HL-60/S4 treated with retinoic acid at 250 ng/mL for 4 days and 3 days (cell line): Measurements from ENCODE around the gene NACAD.

Experiments
- in situ Hi-C: fragments of 300-500 bp; cut with MboI; formaldehyde crosslinking; loops from 2 replicates; pipeline ENCODE4 v1.7.0; 2022; ENCODE audit warnings: low sequenced_read_pairs

NACAD gene

DNA sequence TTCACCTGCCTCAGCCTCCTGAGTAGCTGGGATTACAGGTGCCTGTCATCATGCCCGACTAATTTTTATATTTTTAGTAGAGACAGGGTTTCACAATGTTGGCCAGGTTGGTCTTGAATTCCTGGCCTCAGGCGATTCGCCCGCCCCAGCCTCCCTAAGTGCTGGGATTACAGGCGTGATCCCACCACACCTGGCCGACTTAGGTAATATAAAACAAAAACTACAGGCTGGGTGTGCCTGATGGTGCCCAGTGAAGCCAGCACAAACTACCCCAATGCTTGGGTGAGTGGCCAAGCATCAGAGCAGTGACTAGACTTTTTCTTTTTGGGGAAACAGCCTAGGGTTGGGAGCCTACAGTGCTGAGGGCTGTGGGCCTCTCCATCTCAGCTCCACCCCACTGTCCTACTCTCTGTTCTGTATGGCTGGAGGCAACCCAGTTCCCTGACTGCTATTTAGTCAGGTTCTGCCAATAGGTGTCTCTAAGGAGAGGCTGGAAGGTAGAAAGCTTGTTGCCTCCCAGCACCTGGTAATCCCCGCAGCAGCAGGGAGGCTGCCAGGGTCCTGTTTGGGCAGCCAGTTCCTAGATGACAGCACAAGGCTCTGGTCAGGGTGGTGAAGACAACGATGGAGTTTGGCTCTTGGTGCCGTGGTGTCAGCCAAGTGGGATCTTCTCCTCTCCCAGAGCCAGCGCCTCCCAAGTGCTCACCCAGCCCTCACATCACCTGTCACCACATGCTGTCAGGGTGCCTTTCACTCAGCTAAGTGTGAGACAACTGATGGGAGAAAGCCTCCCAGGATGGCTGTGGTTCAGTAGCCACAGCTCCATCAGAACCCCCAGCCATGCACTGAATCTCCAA, 10.4 kb upstream of the NACAD start:
- in situ Hi-C loops, result no loop called here

DNA sequence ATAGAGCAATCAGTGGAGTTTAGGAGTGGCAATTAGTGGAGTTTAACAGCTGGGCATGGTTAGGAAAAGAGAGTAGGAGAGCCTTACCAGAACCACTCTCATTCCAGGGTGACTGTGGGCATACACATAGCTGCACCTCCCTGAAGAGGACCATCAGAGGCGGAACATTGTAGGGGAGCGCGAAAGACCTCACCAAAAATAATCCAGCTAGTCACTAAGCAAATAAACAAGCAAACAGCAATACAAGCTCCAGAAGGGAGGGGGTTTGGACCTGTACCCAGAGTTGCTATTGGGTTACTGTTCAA, 4.1 kb upstream of the NACAD start:
- in situ Hi-C loops, result no loop called here

DNA sequence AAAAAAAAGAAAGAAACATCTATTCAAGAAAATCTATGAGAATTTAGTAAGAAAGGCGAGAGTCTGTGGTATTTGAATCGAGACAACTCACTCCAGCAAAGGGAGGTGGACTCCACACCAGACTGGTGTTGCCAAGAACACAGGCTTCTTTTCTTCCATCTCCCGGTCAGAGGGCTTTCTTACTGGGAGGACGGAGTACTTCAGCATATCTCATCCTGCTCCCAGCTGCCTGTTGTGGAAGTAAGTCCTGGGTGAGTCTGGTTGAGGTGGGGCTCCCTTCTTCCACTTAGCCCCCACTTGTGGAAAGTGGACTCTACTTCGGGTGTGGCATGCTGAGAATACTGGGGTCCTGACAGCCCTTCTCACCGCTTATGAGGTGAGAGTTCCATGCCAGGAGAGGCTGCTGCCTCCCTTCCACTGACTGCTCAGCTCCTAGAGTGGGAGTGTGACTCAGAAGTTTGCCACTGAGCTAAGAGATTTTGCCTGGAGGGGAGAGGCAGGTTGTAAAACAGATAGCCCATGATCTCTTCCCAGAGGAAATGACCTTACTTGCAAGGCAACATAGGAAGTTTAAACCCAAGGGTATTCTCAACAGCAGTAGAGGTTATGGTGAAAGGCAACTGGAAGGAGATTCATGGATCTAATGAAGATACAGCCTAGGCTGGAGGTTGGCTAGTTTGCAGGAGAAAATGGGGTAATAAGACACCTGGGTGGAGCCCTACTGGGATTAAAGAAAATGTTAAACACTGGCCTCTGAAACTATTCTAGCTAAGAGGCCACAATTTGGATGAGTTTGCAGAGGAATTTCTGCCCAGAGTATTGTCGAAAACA, 3.5 kb upstream of the NACAD start:
- in situ Hi-C loops, result no loop called here

DNA sequence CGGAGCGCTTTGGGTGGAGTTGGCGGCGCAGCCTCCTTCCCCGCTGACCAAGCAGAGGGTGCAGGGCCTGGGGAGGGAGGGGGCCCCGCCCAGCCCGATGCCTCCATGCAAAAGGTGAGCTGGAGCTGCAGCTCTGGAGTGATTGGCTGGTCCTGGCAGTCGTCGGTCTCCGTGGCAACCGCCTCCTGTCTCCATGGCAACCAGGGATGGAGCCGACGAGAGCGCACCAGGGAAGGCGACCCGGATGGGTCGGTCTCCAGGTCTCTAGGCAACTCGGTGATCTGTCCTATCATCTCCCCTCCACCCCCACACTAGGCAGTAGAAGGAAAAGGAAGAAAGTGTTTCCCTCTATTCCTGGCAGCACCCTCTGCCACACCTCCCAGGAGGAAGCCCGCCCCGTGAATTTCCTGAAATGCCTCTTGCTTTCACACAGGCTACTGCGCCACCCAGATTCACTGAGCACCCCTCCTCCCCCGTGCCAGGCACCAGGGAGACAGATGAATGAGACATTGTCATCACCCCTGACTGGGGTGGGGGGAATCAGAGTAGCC, 647 bp upstream of the NACAD start:
- in situ Hi-C loops, result no loop called here

DNA sequence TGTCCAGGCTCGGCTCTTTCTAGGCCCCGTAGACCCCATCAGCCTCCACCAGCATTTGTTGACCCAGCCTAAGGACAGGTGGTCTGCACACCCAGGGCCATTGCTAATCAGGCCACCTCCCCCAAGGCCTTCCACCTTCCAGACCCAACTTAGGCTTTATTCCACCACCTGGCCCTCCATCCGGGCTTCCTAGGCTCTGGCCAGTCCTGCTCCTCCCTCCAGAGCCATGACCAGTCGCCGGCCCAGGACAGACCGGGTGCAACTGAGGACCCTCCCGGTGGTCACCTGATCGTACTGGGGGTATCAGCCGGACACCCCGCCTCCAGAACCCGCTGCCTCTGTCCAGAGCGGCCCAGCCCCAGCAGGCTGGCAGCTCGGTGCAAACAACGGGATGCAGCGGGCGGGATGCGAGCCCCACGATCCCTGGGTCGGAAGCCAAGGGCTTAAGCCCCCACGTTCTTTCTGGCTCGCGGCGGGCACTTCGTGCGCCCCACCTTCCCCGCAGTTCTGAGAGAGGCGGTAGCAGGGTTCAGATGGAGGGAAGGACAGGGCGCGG, 545 bp downstream of the NACAD start:
- in situ Hi-C loops, result no loop called here

DNA sequence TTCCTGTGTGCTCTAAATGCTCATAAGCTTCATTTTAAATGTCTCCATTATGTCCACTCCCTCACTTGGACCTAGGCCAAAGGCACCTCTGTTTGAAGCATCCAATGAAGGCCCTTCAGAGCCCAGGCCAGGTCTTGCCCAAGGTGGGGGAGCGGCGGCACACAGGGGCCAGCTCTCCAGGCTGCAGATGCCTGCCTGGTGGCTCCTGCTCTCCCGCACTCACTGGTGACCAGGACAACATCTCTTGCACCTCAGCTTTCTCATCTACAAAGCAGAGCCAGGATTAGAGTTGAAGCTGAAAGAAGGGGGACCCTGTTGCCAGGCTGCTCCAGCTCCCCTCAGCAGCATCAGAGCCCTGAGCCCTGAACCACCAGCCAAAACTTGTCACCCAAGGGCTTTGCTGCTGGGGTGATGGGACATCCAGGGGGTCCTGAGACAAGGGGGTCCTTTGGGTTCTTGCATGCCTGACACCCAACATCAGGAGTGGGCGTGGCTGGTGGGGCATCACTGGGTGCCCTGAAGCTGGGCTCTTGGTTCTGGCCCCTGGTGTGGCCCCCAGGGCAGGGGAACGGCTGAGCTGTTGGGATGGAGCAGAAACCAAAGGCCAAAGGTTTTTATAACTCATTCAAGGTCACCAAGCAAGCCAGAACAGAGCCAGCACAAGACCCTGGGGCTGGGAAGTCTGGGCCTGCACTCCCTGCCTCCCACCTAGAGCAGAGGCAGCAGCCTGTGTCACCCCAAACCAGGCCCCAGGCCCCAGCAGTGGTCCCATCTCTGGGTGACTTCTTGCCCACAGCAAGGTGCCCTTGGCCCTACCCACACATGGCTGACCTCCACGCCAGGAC, 1.2 kb downstream of the NACAD start:
- in situ Hi-C loops, result no loop called here

DNA sequence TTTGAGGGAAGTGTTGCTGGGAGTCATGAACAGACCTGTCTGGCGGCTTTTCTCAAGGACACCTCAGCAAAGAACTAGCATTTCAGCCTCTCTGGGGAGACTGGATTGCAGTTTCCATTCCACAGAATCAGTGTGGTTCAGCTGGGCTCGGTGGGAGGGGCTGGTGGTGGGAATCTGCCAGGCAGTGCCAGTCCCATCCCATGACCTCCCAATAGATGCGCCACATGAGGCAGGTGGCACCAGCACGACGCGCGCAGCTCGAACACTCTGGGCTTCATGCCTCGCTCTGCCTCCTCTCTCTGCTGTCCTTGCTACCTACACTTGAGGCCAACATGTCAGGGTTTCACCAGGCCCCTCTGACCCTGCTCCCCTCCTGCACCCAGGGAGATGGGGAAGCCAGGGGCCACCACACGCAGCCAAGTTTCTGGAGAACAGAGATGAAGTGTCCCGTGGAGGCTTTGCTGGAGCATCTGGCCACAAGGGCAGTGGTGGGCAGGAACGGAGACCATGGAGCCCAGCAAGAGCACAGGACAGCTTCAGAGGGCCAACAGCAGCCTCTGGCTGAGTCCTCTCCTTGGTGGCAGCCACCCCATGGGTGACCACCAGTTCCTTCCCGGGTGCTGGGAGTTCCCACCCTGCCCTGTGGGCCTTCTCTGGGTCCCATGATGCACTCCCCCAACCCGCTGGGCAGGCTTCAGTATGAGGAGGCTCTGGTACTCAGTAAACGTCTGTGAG, 2.3 kb downstream of the NACAD start:
- in situ Hi-C loops, result no loop called here

DNA sequence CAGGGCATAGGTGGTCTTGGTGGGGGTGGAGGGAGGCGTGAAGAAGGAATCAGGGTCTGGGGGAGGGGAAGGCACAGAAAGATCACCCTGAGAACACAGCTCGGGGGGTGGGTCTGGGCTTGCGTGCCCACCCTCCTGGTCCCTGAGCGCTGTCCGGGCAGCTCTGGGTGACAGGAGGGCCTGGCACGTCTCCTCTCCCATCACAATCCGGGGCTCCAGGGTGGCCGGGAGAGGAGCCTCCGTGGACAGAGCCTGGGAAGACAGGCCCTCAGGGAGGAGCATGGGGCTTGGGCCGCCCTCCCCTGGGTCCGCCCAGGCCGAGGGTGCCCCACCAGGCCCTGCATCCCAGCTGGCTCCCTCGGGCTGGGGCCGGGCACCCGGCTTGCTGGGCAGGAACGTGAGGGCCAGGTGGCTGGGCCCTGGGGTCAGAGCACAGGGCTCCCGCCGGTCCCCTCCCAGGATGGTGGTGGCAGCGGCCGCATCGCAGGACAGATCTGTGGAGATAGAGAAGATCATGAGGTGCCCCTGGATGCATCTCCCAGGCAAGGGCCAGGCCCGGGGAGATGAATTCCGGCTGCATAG, 3.1 kb downstream of the NACAD start:
- in situ Hi-C loops, result no loop called here

DNA sequence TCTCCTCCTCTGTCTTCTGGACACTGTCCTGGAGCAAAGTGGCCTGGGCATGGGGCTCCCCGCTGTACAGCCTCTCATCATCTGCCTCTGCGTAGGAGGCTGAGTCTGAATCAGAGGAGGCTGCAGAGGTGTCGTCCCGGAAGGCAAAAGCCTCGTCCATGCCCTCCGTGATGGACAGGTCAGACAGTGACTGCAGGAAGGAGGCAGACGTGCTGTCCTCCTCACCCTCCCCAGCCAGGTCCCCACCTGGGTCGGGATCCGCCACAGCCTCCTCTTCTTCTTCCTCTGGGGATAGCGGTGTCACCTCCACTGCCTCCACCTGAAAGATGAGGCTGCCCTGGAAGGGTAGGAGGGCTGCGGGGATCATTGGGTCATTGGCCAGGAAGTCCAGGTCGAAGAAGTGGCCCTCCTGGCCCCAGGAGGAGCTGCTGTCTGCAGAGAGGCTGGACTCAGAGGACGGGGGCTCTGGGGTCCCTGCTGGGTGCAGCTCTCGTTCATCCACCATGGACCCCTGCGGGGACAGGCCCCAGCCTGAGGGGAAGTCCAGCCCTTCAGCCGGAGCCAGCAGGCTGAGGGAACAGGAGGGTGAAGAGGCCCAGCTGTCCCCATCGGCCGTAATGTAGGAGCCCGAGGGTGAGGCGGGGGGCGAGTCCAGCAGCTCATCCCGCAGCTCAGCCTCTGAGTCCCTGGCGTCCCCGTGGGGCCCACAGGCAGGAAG, 3.7 kb downstream of the NACAD start:
- in situ Hi-C loops, result no loop called here

DNA sequence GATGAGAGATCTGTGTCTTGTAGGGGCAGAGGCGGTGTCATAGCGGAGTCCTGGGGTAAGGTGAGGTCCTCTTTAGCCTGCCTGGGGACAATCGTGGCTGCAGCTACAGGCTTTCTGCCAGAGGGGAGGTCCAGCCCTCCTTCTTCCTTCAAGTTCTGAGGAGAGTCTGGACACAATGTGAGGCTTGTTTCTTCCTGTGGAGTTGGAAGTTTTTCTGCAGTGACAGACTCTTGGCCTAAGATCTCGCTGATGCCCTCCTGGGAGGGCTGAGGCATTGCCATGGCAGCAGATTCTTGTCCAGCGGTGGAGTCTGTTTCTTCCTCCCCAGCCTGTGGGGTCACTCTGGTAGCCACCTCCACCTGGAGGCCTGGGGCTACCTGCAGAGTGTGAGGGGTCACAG, 4.4 kb downstream of the NACAD start:
- in situ Hi-C loops, result no loop called here

DNA sequence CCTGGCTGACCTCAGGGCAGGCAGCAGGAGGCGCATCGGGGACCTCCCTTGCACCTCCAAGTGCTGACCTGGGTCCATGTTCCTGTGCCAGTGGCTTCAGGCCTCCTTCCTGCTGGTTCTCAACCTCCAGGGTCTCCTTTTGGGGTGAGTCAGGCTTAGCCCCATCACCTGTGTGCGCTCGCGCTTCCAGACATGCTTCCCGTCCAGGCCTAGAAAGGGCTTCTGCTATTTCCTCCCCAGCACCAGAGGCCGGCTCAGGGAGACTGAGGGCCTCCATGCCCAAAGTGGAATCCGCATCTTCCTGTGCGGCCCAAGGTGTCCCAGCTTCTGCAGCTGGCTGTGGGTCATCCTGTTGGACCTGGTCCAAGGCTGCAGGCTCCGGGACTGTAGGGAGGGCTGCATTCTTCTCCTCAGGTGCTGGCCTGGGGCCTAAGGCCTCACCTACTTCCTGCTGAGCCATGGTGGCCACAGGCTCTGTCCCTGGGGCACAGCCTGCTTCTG, 5.9 kb downstream of the NACAD start:
- in situ Hi-C loops, result no loop called here

DNA sequence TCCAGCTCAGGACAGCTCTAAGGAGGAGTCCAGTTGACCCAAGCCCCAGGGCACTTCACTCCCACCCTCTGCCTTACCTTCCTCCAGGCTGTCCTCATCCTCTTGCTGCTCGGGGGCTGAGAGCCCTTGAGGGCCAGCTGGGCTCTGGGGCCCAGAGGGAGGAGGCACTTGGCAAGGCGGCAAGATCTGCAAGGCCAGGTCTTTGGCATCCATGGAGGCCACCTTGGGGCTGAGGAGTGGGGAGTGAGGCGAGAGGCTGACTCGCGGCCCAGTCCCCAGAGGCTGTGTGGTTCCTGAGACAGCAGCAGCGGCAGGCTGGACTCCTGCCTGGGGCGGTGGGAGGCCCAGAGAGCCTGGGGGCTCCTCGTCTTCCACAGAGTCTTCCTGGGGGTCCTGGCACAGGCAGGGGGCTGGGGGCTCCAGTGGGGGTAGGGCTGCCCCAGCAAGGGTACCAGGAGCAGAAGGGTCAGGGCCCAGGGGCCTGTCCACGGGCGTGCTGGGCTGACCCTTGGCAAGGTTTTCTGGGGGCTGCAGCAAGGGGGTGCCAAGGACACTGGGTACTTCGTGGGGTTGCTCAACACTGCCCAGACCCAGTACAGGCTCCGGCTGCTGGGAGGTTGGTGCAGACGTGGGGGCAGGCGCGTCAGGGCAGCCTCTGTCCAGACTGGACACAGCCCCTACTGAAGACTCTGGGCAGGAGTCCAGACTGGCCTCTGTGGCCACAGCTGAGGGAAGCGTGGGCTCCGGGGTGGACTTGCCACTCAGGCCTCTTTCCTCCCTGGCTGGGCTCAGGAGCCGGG, 6.5 kb downstream of the NACAD start:
- in situ Hi-C loops, result no loop called here

DNA sequence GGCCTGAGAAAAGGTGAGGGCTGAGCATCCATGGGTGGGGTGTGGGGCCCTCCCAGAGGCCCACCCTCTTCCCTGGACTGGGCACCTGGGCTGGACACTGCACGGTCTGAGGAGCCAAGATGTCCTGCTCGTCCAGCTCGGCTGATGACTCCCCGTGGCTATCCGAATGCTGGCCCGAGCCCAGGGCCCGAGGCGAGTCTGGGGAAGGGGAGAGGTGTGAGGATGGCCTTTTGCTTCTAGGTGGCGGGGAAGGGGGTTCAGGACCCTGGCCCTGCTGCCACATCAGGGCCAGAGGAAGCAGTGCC, 7.1 kb downstream of the NACAD start:
- in situ Hi-C loops, result no loop called here

DNA sequence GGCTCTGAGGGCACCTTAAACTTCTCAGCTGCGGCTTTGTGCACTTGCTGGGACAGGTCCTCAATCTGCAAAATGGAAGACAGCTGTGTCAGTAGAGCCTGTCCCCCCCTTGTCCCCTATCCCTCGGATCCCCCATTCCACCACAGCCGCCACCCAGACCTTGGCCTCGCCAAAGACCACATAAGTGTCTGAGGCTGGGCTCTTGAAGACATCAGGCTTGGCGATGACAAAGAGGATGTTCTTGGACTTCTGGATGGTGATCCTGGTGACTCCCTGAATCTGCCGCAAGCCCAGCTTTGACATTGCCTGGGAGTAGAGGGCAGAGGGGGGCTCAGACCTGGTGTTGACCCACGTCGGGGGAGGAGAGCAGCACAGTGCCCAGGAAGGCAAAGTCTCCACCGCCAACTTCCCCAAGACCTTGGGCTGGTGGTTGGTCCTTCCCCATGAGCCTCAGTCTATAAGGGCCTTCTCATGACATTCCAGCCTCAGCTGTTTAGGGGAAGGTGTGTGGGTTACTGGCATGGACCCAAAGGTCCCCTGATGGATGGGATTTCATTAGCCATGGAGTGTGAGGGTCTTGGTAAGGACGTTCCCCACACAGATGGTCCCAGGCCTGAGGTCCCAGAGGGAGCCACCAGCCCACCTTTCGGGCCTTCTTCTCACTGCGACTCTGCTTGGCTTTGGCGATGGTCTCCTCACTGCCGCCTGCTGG, 7.7 kb downstream of the NACAD start:
- in situ Hi-C loops, result no loop called here

DNA sequence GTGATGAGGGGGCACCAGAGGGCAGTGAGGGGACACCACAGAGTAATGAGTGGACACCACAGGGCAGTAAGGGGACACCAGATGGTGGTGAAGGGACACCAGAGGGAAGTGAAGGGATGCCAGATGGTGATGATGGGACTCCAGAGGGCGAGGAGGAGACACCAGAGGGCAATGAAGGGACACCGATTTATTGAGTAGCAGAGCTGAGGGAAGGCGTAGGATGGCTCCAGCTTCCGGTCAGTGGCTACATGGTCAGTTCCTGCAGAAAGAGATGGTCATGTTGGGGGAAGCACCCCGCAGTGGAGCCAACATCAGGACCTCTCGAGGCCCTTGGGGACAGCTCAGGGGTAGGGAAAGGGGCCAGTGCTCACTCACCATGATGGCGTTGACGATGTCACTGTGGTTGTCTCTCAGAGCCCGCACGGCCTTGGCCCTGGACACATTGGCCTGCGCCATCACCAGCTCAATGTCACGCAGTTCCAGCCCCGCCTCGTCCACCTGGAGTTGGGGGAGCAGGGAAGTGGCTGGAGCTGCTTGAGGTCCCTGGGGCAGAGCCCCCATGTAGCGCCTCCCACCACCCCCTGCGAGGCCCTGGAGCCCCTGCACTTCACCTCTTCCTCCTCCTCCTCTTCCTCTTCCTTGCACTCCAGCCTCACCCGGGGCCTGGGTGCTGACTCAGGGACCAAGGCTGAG, 8.4 kb downstream of the NACAD start:
- in situ Hi-C loops, result no loop called here

DNA sequence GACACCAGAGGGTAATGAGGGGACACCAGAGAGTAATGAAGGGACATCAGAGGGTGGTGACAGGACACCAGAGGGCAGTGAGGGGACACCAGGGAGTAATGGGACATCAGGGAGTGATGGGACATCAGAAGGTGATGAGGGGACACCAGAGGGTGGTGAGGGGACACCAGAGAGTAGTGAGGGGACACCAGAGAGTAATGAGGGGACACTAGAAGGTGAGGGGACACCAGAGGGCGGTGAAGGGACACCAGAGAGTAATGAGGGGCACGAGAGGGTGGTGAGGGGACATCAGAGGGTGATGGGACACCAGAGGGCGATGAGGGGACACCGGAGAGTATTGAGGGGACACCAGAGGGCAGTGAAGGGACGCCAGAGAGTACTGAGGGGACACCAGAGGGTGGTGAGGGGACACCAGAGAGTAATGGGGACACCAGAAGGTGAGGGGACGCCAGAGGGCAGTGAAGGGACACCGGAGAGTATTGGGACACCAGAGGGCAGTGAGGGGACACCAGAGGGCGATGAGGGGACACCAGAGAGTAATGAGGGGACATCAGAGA, 10.6 kb downstream of the NACAD start:
- in situ Hi-C loops, result no loop called here

DNA sequence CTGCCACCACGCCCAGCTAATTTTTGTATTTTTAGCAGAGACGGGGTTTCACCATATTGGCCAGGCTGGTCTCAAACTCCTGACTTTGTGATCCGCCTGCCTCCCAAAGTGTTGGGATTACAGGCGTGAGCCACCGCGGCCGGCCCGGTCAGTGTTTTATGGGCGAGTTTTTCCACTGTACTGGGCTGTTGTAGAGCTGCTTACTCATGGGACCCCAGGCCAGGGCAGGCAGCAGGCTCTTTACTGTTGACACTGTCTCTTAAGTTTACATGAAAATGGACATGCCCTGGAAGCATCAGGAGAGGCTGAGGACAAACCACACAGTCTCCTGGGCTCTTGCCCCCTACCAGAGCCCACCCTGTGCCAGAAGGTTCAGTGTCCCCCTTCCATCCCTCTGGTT, 11.2 kb downstream of the NACAD start:
- in situ Hi-C loops, result no loop called here
